Gastroesophageal sphincter (tissue), 2 donors: Measurements from ENCODE around the gene SUN1.

Source experiments
- EP300 ChIP-seq: sonication (generic); formaldehyde crosslinking; IDR thresholded peaks from one replicate; pipeline ENCODE4 v1.6.1; 2017; ENCODE audit warnings: antibody characterized with exemption, mild to moderate bottlenecking
- POLR2AphosphoS5 ChIP-seq: sonication (generic); formaldehyde crosslinking; IDR thresholded peaks from one replicate; pipeline ENCODE4 v1.6.1; 2017; ENCODE audit warnings: antibody characterized with exemption

DNA sequence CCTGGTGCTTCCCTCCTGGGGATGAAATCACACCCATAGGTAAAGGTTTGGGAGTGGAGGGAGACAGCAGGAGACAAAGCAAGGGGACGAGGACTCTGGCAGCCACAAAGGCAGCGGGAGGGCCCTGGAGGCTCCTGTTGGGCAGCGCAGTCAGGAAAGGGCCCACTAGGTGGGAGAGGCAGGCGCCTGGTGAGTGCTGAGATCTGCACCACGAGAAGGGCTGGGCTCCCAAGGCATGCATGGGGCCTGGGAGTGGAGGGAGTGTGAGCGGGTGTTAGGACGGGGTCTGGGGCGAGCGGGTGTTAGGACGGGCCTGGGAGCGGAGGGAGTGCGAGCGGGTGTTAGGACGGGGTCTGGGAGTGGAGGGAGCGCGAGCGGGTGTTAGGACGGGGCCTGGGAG, 57.1 kb downstream of the SUN1 start:
- TF ChIP-seq POLR2AphosphoS5 (no peak), EP300 (no peak)
